ENCODE results near the gene RASSF5. TPM values are rescaled to one million over a fixed set of nuclear protein-coding genes. Genes with fewer than 3 reads are reported as not detected.

The RASSF5 gene
- total and polyA plus RNA-seq, 4 donors = 4.8 to 10.0 (median 5.5) TPM

- Histone ChIP-seq H3K27me3 (ENCODE audit: control insufficient read depth in 4 of 4, insufficient read depth in 4 of 4, low read length in 3 of 4) (no peaks in the 10 kb centered on the region), H3K4me1 (ENCODE audit: control insufficient read depth in 4 of 4, insufficient read depth in 4 of 4, low read length in 3 of 4) (peaks cover 10 to 49% (median 36%) of the 10 kb centered on the region in 4 donors), H3K4me3 (ENCODE audit: low read depth in 1 of 3, low read length in 3 of 3) (no peak overlapping the region), H3K27ac (ENCODE audit: low read depth in 1 of 2, low read length in 2 of 2) (no peak overlapping the region), H3K9me3 (ENCODE audit: control insufficient read depth in 4 of 4, low read length in 3 of 4) (no peaks in the 10 kb centered on the region), H3K36me3 (ENCODE audit: control insufficient read depth in 4 of 4, insufficient read depth in 3 of 4, low read depth in 1 of 4, low read length in 3 of 4) (no peaks in the 10 kb centered on the region), H3K9ac (ENCODE audit: low read depth in 1 of 2, low read length in 2 of 2) (no peak overlapping the region)
- 94% methylated on average over 2 of the region's 2 CpGs for WGBS
- DNase-seq (ENCODE audit: low spot score) = no peak
- TF ChIP-seq MAX (IDR thresholded peaks at IDR 0.05) = no peak
Observed at GRCh38 chr1:206502403-206502802, 4.9 kb upstream of the RASSF5 start.

GRCh38 chr1:206502812-206503211 lies 4.5 kb upstream of the RASSF5 start:
- no peak for DNase-seq (ENCODE audit: low spot score)
- H3K4me3 ChIP-seq (ENCODE audit: low read depth in 1 of 3, low read length in 3 of 3) = no peak overlapping the region
- no peak overlapping the region for H3K27ac ChIP-seq (ENCODE audit: low read depth in 1 of 2, low read length in 2 of 2)
- H3K27me3 ChIP-seq (ENCODE audit: control insufficient read depth in 4 of 4, insufficient read depth in 4 of 4, low read length in 3 of 4) = no peaks in the 10 kb centered on the region
- TF ChIP-seq EGR1 (IDR thresholded peaks at IDR 0.05; ENCODE audit: low read depth in 2 of 2) = no peak
- no peak for TF ChIP-seq JUND (IDR thresholded peaks at IDR 0.05)
- no peak for TF ChIP-seq HNF4A (conservative IDR thresholded peaks at IDR 0.05)
- TF ChIP-seq ATF3 (IDR thresholded peaks at IDR 0.05) = no peak
- no peak for TF ChIP-seq REST (IDR thresholded peaks at IDR 0.05)
- no peak for TF ChIP-seq MAX (IDR thresholded peaks at IDR 0.05)
- TF ChIP-seq NR2F2 (IDR thresholded peaks at IDR 0.05) = no peak
- no peak for TF ChIP-seq FOXA2 (IDR thresholded peaks at IDR 0.05)
- TF ChIP-seq HNF4G (IDR thresholded peaks at IDR 0.05) = no peak
- TF ChIP-seq ZBTB33 (IDR thresholded peaks at IDR 0.05) = no peak
- no peak for TF ChIP-seq RXRA (IDR thresholded peaks at IDR 0.05)
- TF ChIP-seq RAD21 (IDR thresholded peaks at IDR 0.05) = no peak
- no peak for TF ChIP-seq GABPA (IDR thresholded peaks at IDR 0.05 in 1 of 2, conservative IDR thresholded peaks at IDR 0.05 in 1 of 2)
- no peak for TF ChIP-seq SP1 (IDR thresholded peaks at IDR 0.05)
- no peak for TF ChIP-seq FOXA1 (IDR thresholded peaks at IDR 0.05)
- no peak for TF ChIP-seq YY1 (IDR thresholded peaks at IDR 0.05)
- H3K4me1 ChIP-seq (ENCODE audit: control insufficient read depth in 4 of 4, insufficient read depth in 4 of 4, low read length in 3 of 4) = peaks cover 10 to 50% (median 36%) of the 10 kb centered on the region in 4 donors
- no peaks in the 10 kb centered on the region for H3K9me3 ChIP-seq (ENCODE audit: control insufficient read depth in 4 of 4, low read length in 3 of 4)
- H3K36me3 ChIP-seq (ENCODE audit: control insufficient read depth in 4 of 4, insufficient read depth in 3 of 4, low read depth in 1 of 4, low read length in 3 of 4) = no peaks in the 10 kb centered on the region
- no peak overlapping the region for H3K9ac ChIP-seq (ENCODE audit: low read depth in 1 of 2, low read length in 2 of 2)
- 67% methylated on average over 1 of the region's 1 CpG for WGBS
